NB4 (cell line): Measurements from ENCODE around the gene SPACA6.

ENCODE experiments used
- DNase-seq: peaks from one replicate; pipeline ENCODE4 v3.0.0; 2010; ENCODE audit warnings: low read depth
- H3K4me3 ChIP-seq: one replicate; pipeline ENCODE4 v1.5.1; 2011; ENCODE audit warnings: mild to moderate bottlenecking, low read depth, low read length, moderate library complexity
- CTCF ChIP-seq: IDR thresholded peaks from one replicate; pipeline ENCODE4 v1.5.1; 2012; ENCODE audit warnings: low read depth, low read length
- MAX ChIP-seq: IDR thresholded peaks from 2 replicates; pipeline ENCODE4 v1.6.1; 2011; ENCODE audit warnings: low read depth, low read length
- MYC ChIP-seq: IDR thresholded peaks from 2 replicates; pipeline ENCODE4 v1.6.1; 2011; ENCODE audit warnings: low read depth, low read length
- POLR2A ChIP-seq: IDR thresholded peaks from 2 replicates; pipeline ENCODE4 v1.6.1; 2011; ENCODE audit warnings: mild to moderate bottlenecking; ENCODE audit not compliant: insufficient read length; ENCODE audit errors: extremely low read depth

SPACA6 gene

GRCh38 chr19:51750400-51751094 lies 57.4 kb downstream of the SPACA6 start:
- no peak overlapping the region for H3K4me3 ChIP-seq
- no peak for TF ChIP-seq POLR2A
- no peak for TF ChIP-seq CTCF
- no peak for TF ChIP-seq MAX
- TF ChIP-seq MYC: no peak
- no peak for DNase-seq

- H3K4me3 ChIP-seq: no peak within 1 kb of the TSS
- peak; percentile 86 for DNase-seq
- TF ChIP-seq POLR2A (no peak), MAX (no peak), MYC (no peak), CTCF (no peak)
These were observed 58.5 kb downstream of the SPACA6 start, which contains the start of gene FPR1 for GRCh38 chr19:51751655-51752054. Gene FPR1, minus strand, starts transcription at chr19:51751878. Its CDS starts 4,884 bp downstream, at chr19:51746994.

- no peak for DNase-seq
- TF ChIP-seq MYC: no peak
- TF ChIP-seq MAX: no peak
- TF ChIP-seq POLR2A: no peak
- no peak for TF ChIP-seq CTCF
- H3K4me3 ChIP-seq: no peak overlapping the region
These were observed 61.0 kb downstream of the SPACA6 start for GRCh38 chr19:51754109-51754508.

GRCh38 chr19:51754770-51755169 lies 61.6 kb downstream of the SPACA6 start:
- TF ChIP-seq CTCF (no peak), MYC (no peak), POLR2A (no peak), MAX (no peak)
- no peak for DNase-seq

More at GRCh38 chr19:51754770-51755169, 61.6 kb downstream of the SPACA6 start:
- no peak overlapping the region for H3K4me3 ChIP-seq
